Brain microvascular endothelial cell (primary cell): ENCODE data around the gene HLA-DOB.

Experiments
- DNase-seq: peaks from one replicate; pipeline ENCODE4 v3.0.0-alpha.2; 2020
- H3K27ac ChIP-seq: fragments of 250-450 bp; sonication (Bioruptor Pico); 2 replicates; pipeline ENCODE4 v1.5.1; 2020; ENCODE audit warnings: mild to moderate bottlenecking, moderate library complexity
- H3K27me3 ChIP-seq: fragments of 250-450 bp; sonication (Bioruptor Pico); replicated peaks from 2 replicates; pipeline ENCODE4 v1.5.1; 2020; ENCODE audit warnings: mild to moderate bottlenecking
- H3K36me3 ChIP-seq: fragments of 250-450 bp; sonication (Bioruptor Pico); replicated peaks from 2 replicates; pipeline ENCODE4 v1.5.1; 2020; ENCODE audit warnings: mild to moderate bottlenecking
- H3K4me3 ChIP-seq: 2 replicates; pipeline ENCODE4 v1.5.1; 2011; ENCODE audit warnings: low read depth, mild to moderate bottlenecking, control low read depth, low read length, moderate library complexity
- in situ Hi-C: cut with HindIII; loops from 2 replicates; pipeline ENCODE4 v1.10.0; 2017; ENCODE audit warnings: low sequenced_read_pairs, low pct_ligation_motif_present
- TF ChIP-seq, protein P1 (sequence below): IDR thresholded peaks from 2 replicates; pipeline ENCODE4 v1.5.1; 2011; ENCODE audit warnings: low read depth, mild to moderate bottlenecking, moderate library complexity, low read length, control low read depth, inconsistent platforms; ENCODE audit errors: missing control alignments

The HLA-DOB gene

DNA sequence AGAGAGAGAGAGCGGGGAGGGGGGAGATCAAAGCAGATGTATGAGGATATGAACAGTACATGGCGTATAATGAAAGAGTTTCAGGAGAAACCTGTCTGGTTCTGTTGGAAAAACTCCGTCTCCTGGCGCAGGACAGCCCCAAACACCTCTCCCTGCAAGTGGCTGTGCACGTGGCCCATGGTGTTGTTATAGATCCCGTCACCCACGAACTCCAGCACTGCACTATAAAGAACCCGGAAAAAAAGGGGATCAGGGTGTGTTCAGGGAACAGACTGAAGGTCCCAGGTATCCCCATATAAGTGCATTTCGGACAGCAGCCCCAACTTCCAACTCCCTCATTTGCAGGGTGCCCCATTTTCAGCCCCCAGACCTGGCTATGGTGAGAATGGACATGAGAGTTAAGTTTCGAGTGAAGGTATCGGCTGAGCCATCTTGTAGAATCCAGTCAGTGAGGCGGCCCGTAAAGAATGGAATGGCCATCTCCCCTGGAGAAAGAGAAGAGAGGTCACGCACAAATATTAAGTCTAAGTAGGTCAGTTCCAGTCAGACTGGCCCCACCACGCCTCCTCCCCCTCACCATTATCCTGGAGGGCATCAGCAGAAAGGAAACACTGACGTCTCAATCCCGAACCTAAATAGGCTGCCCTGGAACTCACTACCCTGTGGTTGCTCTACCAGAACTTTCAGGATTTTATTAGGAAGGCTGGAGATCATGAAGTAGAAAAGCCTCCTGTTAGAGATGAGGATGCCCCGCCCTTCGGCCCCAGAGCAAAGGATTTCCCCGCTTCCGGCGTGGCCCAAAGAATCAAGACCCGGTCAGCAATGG, 35.4 kb upstream of the HLA-DOB start:
- in situ Hi-C loops: no loop called here
- Histone ChIP-seq H3K4me3 (peak overlapping the region; percentile 85), H3K27ac (no peak overlapping the region), H3K36me3 (peaks cover 28% of the 10 kb centered on the region), H3K27me3 (no peaks in the 10 kb centered on the region)
- no peak for DNase-seq
- TF ChIP-seq, protein P1, sequence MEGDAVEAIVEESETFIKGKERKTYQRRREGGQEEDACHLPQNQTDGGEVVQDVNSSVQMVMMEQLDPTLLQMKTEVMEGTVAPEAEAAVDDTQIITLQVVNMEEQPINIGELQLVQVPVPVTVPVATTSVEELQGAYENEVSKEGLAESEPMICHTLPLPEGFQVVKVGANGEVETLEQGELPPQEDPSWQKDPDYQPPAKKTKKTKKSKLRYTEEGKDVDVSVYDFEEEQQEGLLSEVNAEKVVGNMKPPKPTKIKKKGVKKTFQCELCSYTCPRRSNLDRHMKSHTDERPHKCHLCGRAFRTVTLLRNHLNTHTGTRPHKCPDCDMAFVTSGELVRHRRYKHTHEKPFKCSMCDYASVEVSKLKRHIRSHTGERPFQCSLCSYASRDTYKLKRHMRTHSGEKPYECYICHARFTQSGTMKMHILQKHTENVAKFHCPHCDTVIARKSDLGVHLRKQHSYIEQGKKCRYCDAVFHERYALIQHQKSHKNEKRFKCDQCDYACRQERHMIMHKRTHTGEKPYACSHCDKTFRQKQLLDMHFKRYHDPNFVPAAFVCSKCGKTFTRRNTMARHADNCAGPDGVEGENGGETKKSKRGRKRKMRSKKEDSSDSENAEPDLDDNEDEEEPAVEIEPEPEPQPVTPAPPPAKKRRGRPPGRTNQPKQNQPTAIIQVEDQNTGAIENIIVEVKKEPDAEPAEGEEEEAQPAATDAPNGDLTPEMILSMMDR: no peak

DNA sequence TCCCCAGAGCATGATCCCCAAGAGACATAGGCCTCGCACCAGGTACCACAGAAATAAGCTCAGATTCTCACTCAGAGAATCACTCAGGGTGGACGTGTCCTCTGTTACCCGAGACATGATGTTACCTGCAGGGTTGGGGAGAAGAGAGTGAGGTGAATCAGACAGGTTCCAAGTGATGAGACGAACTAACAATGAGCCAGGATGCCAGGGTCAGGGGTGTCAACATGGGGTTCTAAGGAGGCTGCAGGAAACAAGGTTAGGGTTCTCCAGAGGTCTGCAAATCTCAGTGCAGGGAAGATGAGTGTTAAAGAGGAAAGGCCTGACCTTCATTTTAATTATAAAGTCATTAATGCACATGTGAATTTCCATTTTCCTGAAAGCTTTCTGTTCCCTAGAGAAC, 34.2 kb upstream of the HLA-DOB start:
- Histone ChIP-seq H3K4me3 (no peak overlapping the region), H3K27me3 (no peaks in the 10 kb centered on the region), H3K27ac (no peak overlapping the region), H3K36me3 (peaks cover 33% of the 10 kb centered on the region)
- DNase-seq: no peak
- in situ Hi-C loops: no loop called here
- TF ChIP-seq, protein P1: no peak

- Histone ChIP-seq H3K27me3 (no peaks in the 10 kb centered on the region), H3K4me3 (no peak overlapping the region), H3K36me3 (peaks cover 39% of the 10 kb centered on the region), H3K27ac (no peak overlapping the region)
- in situ Hi-C loops: no loop called here
- TF ChIP-seq, protein P1: no peak
- DNase-seq: no peak
Measured at GRCh38 chr6:32849126-32849525, 32.3 kb upstream of the HLA-DOB start.

GRCh38 chr6:32847795-32848194, 31.0 kb upstream of the HLA-DOB start:
- Histone ChIP-seq H3K36me3 (peaks cover 39% of the 10 kb centered on the region), H3K27me3 (no peaks in the 10 kb centered on the region), H3K27ac (no peak overlapping the region), H3K4me3 (no peak overlapping the region)
- TF ChIP-seq, protein P1: no peak
- in situ Hi-C loops: no loop called here
- DNase-seq: no peak

DNA sequence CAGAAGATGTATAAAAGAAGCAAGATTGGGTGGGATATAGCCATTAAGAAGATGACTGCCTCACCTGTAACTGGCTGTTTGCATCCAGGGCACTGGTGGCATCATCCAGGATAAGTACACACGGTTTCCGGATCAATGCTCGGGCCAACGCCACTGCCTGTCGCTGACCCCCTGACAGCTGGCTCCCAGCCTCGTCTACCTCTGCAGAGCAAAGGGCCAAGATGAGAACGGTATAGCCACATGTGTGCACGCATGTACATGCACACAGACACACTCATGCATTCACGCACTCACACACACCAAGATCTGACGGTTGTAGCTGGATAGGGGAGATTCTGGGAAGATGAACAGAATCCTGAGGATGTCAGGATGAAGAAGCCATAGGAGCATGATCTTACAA, 30.2 kb upstream of the HLA-DOB start:
- H3K36me3 ChIP-seq: peaks cover 41% of the 10 kb centered on the region
- H3K27me3 ChIP-seq: no peaks in the 10 kb centered on the region
- no peak for DNase-seq
- in situ Hi-C loops: no loop called here
- H3K4me3 ChIP-seq: no peak overlapping the region
- TF ChIP-seq, protein P1: no peak
- no peak overlapping the region for H3K27ac ChIP-seq
